ENCODE measurements around the gene EPHA2.
A peak's percentile ranks its signal among the peaks of the same experiment; 100 is the strongest.
"Not testable (repeated sequence)": the region's sequence is repeated elsewhere in the genome, so short reads cannot be mapped to it uniquely, and the experiment has no call there.

The EPHA2 gene

DNA sequence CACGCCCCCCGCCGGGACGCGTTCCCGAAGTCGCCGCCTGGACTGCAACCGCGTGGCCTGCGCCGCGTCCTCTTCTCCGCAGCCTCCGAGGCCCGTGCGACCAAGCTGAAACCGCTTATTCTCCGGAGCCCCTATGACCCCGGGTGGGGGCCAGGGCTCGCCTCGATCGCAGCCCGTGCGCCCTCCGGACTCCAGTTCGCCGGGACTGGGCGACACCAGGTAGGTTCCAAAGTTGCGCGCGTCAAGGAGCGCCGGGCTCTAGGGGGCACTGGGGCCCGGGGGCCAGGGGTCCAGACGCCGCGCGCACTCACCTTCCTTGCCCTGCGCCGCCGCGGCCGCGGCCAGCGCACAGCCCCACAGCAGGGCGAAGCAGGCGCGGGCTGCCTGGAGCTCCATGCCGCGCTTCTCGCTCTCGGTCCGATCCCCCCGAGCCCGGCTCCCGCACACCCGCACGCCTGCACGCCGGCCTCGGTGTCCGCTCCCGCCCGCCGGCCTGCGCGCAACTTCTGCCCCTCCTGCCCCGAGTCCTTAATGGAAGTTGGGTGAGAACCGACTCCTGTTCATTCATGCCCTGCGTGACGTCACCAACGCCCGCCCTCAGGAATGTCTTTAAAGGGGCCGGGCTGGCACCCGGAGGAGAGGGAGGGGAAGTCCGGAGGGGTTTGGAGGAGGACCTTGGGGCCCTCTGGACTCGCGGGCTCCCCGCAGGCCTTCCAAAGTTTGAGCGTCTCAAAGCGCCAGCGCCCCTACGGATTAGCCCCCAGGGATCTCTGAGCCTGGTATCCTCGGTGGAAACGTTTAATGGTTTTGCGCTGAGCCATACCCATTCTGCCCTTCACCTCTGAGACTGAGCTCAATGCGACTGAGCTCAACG lies at the start of gene EPHA2:
EPHA2 (minus strand) TSS at position 533 of the 874 bp plus-strand sequence; CDS start at position 396, 137 bp downstream.
- no peak for DNase-seq (ENCODE audit: low read depth in 2 of 2)

DNA sequence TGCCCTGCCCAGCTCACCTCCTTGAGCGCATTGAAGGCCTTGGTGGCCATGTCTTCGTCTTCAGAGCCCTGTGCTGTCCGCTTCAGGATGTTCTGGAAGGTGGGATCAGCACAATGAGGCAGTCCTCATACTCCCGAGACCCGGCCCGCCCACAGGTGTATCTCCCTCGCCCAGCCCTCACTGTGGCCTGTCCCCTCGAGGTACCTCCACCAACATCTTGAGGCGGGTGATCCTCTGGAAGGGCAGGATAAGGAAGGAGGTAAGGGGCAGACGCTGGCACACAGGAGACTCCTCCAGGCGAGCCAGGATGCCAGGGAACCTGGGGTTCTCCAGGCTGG lies 49.4 kb upstream of the EPHA2 start:
- no peak for DNase-seq (ENCODE audit: low read depth in 2 of 2)

DNA sequence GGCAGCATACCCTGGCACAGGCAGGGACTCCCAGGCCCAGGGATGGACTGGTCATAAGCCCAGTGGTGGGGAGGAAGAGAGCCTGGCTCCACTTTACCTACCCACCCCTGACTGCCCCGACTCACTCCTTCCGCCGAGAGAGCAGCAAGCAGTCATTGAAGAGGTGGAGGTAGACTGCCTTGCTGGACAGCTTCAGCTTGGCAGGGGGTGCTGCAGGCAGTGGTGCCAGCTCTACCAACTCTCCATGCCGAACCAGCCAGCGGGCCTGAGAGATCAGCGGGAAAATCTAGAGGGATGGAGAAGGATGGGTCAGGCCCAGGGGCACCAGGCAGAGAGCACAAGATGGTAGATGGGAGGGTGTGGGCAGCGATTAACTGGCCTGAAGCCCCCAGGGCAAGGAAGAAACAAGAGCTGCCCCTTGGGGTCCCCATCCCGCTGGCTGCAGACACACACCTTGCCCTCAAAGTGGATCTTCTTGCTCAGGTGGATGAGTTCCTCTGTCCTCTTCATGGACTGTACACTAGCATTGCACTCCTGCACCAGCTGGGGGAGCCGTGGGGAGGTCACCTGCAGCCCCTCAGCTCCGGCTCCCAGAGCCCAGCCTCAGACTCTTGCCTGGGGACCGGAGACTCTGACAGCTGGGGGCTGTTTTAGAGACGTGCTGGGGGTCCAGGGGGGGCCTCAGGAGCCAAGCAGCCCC lies 48.9 kb upstream of the EPHA2 start:
- DNase-seq (ENCODE audit: low read depth in 2 of 2) = peak in 1 of 2 donors; percentile 14

DNA sequence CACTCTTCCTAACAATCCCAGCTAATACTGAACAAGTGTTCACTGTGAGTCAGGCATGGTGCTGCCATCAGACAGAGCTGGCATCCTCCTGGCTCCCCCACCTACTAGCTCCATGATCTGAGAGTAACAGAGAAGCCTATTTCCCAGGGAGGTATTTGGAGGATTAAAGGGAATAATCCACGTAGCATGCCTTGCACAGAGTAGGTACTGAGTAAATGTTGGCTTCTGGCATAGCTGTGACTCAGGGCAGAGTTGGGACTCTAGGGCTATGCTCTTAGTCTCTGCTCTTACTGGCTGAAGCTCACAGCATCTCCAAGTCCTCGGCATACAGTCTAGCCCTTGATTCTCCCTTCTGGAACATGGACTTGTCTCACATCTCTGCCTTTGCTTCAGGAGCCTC lies 48.3 kb upstream of the EPHA2 start:
- no peak for DNase-seq (ENCODE audit: low read depth in 2 of 2)

DNA sequence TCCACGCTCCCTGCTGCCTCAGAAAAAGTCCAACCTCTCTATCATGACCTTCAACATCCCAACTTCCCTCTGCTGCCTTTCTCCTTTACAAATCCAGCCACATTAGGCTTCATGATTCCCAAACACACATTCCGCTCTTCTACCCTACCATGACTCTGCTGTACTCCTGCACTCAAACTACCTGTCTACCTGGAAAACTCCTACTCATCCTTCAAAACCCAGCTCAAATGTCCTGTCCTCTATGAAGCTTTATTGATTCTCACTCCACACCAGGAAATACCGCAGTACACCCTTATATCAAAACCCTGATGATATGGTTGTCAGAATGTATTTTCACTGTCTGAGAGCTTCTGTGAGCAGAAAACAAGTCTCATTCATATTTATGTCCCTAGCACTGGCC lies 47.7 kb upstream of the EPHA2 start:
- DNase-seq (ENCODE audit: low read depth in 2 of 2) = no peak

DNA sequence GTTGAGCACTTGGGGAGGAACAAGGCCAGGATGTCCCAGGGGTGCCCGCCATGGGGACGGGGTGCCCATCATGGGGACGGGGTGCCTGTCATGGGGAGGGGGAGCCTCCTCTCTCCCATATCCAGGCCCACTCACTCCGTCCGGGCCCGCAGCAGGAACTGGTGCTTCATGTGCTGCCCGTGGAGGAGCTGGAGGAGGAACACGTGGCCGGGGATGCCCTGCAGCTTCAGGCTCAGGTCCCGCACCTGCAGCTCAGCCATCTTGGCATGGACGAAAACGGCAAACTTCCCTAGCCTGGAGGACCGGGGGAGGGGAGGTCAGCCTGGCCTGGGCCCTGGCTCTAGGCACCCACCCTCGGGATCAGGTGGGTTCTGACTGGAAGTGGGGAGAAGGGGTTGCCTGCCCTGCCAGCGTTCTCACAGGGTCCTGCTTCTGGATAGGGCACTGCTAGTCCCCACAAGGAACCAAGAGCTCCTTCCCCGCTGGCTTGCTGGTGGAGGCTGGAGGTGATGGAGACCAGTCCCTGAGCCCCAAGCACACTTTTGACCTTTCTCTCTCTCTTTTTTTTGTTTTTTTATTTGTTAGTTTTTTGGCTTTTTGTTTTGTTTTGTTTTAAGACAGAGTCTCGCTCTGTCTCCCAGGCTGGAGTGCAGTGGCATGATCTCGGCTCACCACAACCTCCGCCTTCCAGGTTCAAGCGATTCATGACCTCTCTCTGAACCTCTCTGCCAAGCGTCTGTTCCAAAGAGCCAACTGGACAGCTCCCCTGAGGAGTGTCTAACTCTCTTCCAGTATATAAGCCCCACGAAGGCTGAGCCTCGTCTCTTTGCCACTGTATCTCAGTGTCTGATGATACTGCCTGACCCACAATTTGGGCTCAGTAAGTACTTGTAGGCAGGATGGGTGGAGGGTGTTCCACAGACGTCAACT lies 46.7 kb upstream of the EPHA2 start:
- DNase-seq (ENCODE audit: low read depth in 2 of 2) = no peak

DNA sequence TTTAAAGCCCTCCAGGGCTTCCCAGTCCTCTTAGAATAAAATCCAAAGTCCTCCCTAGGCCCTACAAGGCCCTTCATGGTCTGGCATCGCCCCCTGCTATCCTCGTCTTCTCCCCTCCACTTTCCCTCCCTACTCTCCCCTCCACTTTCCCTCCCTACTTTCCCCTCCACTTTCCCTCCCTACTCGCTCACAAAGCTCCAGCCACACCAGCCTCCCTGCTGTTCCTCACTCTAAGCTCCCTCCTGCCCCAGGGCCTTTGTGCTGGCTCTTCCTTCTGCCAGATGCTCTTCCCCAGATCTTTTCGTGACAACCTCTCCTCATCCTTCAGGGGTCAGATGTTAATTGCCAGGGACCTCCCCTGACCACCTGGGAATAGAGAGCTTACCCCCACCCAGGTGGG lies 43.8 kb upstream of the EPHA2 start:
- no peak for DNase-seq (ENCODE audit: low read depth in 2 of 2)

DNA sequence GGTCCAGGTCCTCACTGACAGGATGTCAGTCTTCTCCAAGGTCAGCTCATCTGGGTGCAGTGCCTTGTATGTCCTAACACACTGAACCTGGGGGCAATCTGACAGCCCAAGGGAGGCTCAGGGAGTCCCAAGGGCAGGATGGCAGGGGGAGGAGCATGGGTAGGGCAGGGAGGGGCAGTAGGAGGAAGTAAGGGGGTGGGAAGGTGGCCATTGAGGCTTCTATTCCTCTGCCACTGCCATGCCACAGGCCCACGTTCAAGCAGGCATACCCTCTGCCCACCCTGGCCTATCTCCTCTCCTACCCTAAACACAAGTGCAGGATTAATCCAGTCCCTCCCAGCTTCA lies 43.3 kb upstream of the EPHA2 start:
- DNase-seq (ENCODE audit: low read depth in 2 of 2) = no peak

DNA sequence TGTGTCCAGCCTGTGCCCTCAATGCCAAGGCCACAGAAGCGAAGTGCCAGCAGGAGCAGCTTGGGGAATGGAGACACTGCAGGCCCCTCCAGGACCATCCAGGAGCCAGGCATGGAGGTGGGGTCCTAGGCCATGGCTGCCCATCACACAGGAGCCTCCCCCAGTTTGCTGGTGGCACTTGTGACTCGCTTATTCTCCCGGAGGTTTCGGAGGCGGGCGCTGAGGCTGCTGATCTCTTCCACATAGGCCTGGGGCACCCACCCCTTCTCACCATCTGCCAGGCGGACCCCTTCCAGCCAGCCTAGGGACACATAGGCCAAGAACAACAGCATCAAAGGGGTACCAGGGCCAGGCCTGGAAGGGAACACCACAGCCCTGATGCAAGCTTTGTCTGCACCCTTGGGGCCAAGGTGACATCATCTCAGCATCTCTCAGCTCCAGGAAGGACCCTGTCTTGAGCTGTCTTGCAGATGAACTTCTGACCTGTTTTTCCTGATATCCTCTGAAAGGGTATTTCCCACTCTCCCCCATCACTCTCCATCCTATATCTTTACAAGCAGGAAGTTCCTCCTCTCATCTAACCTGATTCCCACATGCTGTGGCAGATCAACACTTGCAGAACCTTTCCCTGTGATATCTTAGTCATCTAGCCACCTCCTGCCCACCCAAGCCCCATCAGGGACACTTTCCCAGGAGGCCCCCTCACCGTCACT lies 42.7 kb upstream of the EPHA2 start:
- DNase-seq (ENCODE audit: low read depth in 2 of 2) = no peak

DNA sequence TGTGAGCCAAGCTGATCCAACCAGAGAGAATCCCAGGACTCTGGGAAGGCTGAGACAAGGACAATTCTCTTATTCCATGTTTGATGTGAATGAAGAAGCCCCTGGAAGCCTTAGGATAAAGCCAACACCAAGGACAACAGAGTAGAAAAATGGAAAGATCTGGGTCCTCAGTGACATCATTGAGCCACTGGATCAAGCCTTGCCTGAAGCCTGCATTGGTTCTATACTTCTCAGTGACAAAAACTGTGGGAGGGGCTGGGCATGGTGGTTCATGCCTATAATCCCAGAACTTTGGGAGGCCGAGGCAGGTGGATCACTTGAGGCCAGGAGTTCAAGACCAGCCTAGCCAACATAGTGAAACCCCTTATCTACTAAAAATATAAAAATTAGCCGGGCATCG lies 41.0 kb upstream of the EPHA2 start:
- DNase-seq (ENCODE audit: low read depth in 2 of 2) = no peak

DNA sequence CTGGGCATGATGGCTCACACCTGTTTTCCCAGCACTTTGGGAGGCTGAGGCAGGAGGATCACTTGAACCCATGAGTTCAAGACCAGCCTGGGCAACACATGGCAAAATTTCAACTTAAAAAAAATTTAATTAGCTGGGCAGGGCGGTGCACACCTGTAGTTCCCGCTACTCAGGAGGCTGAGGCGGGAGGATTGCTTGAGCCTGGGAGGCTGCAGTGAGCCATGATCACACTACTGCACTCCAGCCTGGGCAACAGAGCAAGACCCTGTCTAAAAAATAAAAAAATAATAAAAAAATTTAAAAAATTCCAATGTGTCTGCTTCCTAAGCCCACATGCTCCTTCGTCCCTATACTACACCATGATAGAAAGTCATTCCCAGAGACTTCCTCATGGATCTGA lies 40.3 kb upstream of the EPHA2 start:
- not testable (repeated sequence) for DNase-seq (ENCODE audit: low read depth in 2 of 2)

DNA sequence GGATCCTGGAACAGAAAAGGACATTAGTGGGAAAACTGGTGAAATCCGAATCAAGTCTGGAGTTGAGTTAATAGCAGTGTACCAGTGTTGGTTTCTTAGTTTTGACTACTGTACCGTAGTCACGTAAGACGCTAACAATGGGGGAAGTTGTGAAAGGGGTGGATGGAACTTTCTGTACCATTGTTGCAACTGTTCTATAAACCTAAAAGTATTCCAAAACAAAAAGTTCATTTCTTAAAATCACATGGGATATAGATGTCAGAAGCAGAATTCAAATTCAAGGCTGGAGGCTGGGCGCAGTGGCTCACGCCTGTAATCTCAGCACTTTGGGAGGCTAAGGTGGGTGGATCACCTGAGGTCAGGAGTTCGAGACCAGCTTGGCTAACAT lies 39.6 kb upstream of the EPHA2 start:
- DNase-seq (ENCODE audit: low read depth in 2 of 2) = no peak

DNA sequence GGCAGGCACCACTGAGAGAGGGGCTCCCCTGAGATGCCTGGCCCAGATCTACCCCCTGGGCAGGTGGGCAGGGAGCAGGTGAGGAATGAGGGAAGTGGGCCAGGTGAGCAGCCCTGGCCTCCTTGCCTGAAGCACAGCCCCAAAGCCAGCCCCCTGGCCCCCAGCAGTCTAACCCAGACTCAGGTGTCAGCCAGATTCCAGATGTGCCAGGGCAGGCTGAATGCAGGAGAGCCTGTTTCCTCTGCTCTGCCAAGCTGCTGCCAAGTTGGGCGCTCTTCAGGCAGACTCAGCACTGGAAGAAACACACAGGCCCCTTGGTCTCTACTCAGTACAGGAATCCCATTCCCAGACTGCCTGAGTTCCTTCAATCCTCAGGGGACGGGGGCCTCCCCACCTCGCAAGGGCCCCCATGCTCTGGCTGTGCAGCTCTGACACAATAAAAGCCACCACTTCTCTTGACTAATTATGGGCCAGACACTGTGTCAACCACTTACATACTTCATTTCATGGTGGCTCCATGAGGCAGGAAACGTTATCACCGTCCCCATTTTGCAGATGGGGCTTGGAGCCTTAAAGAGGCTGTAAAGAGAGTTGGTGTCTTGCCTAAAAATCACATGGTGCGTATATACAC lies 36.2 kb upstream of the EPHA2 start:
- DNase-seq (ENCODE audit: low read depth in 2 of 2) = no peak

DNA sequence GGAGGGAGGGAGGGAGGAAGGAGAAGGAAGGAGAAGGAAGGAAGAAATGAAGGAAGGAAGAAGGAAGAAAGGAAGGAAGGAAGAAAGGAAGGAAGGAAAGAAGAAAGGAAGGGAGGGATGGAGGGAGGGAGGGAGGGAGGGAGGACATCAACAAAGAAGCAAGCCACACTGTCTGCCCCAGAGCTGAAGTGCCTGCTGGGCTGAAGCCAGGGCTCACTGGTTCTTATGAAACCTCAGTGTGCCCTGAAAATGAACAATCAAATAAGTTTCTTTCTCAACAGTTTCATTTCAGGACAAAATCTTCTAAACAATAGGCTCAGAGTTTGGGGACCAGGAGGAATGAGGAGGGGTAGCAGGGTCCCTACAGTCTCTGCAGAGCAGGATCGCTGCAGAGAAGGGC lies 35.4 kb upstream of the EPHA2 start:
- DNase-seq (ENCODE audit: low read depth in 2 of 2) = no peak

DNA sequence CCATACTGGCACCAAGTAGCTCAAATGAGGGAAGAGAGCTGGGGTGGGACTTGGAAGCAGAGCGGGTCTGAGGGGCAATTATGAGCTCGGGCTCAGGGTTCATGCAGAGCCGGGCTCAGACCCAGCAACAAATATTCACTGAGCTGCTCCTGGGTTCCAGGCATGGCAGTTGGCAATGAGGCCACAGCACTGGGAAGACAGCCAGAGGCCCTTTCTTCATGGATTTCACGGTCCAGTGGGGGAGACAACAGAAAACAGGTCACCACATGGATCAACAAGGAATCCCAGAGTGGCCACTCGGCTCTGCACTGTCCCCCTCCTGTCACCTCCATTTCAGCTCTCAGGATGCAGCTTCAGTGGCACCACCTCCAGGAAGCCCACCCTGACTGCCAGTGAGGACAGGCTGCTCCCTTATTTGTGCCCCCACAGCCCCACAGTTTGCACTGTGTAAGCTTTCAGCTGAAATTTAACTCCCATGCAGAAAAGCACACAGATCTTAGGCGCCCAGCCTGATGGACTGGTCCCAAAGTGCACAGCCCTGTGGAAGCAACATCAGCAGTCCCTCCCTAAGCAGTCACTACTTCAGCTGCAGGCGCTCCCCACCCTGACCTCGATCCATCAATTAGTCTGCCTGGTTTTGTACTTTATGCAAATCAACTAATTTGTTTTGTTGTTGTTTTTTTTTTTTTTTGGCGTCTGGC lies 34.2 kb upstream of the EPHA2 start:
- no peak for DNase-seq (ENCODE audit: low read depth in 2 of 2)

DNA sequence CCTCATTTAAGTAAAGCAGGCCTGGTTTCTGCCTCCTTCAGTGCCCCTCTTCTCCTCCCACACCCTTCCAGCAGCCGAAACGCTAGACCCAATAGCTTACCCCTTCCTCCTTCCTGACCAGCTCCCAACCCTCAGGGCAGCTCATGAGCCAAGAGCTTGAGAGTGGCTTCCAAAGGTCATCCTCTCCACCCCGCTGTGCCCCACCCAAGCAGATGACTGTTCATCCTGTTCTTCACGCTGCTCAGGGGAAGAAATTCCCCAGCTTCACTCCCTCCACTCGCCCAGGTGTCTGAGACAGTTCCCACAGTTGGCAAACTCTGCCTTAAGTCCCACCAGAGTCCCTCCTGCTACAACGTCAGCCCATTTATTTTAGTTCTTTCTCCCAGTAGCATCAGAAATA lies 33.1 kb upstream of the EPHA2 start:
- no peak for DNase-seq (ENCODE audit: low read depth in 2 of 2)

DNA sequence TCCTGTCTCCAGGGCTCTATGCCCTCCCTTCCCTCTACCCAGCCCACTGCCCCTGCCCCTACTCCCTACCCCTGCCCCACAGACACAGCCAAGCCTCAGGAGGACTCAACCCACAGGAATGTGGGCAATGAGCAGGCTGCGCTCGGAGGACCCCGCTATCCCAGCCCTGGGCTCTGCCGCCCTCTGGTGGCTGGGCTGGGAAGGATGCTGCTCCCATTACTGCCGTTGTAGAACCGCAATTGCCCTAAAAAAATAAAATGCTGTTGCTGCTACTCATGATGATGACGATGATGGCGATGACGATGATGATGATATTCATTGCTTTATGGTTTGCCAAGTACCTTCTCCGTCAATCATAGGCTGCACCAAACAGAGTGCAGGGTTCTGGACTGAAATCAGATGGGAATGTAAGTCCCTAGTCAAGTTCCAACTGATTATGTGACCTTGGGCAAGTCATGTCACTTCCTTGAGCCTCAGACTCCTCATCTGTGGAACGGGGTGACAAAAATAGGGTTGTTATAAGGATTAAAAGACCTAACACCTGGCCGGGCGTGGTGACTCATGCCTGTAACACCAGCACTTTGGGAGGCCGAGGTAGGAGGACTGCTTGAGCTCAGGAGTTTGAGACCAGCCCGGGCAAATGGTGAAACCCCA lies 32.0 kb upstream of the EPHA2 start:
- DNase-seq (ENCODE audit: low read depth in 2 of 2) = peak; percentile 48 to 59

DNA sequence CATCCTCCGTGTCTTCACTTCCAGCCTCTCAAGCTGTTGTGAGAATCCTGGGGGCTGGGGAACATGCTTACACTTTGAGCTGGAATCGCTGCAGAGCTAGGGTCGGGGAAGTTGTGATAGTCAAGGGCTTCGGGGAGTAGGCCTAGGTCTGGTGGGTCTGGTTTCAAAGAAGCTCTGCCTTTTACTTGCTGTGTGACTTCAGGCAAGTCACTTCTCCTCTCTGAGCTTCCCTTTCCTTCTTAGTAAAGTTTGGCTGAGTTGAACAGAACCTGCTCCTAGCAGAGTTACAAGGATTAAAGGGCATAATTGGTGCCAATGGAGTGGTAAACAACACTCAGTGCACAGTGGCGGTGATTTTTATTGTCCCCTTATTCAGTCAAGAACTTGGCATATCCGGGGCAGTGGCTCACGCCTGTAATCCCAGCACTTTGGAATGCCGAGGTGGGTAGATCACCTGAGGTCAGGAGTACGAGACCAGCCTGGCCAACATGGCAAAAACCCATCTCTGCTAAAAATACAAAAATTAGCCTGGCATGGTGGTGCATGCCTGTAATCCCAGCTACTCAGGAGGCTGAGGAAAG lies 30.9 kb upstream of the EPHA2 start:
- no peak for DNase-seq (ENCODE audit: low read depth in 2 of 2)

DNA sequence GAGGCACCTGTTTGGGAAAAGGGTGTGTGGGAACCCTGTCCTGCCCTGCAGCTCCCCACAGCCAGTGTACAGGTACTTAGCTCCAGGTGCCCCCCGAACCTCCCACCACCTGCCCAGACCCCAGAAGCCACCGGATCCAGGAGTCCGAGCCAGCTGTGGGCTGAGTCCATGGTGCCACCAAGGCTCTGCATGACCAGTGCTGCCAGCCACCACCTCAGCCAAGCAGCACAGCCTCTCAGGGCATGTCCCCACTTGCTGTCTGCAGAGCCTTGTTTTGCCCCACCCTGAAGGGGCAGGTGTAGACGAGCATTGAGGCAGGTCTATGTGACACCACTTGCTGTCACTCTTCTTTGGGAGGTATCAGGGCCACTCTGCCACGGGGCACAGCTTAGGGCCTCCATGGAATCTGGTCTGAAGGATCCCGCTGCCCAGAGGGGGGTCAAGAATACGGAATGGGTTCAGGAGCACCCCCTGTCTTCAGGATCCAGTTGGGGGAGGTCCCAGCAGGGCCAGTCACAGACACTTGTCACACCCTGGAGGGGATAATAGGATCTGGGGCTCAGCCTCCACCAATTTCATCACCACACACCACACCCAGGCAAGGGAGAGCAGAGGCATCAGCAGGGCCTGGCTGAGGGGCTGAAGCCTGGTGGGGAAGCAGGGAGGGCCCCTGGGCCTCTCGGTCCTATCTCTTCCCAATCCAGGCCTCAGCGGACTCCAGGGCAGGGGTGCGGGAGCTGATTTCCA lies 28.9 kb upstream of the EPHA2 start:
- DNase-seq (ENCODE audit: low read depth in 2 of 2) = no peak
